Naive B cell (primary cell): ENCODE results near the gene TYMS. TPM values are rescaled to one million over a fixed set of nuclear protein-coding genes. Genes with fewer than 3 reads are reported as not detected.
A peak's percentile ranks its signal among the peaks of the same experiment; 100 is the strongest.

ENCODE experiments used
- ATAC-seq, 2 donors: fragments of 150-1000 bp; cut with Tn5 transposase; 2 replicates each; pipeline ENCODE4 v1.10.0; 2021; ENCODE audit warnings: low read depth in 2 of 2, mild to moderate bottlenecking in 2 of 2, moderate library complexity in 2 of 2
- DNase-seq: peaks from one replicate; pipeline ENCODE4 v3.0.0; 2022
- H3K27ac Mint-ChIP-seq, 6 donors: one replicate each; pipeline ENCODE4 v1.8.0; 2020 to 2022; ENCODE audit warnings: mild to moderate bottlenecking in 6 of 6, mixed read lengths in 6 of 6, moderate library complexity in 5 of 6, inconsistent platforms in 2 of 6
- H3K27me3 Mint-ChIP-seq, 3 donors: one replicate each; pipeline ENCODE4 v1.8.0; 2021 to 2022; ENCODE audit warnings: mixed read lengths in 3 of 3, mild to moderate bottlenecking in 1 of 3
- H3K36me3 Mint-ChIP-seq, 2 donors: one replicate each; pipeline ENCODE4 v1.8.0; 2020 to 2022; ENCODE audit warnings: mixed read lengths in 2 of 2, inconsistent platforms in 1 of 2, mild to moderate bottlenecking in 1 of 2
- H3K4me1 Mint-ChIP-seq, 3 donors: one replicate each; pipeline ENCODE4 v1.8.0; 2020 to 2022; ENCODE audit warnings: mixed read lengths in 3 of 3, inconsistent platforms in 1 of 3, mild to moderate bottlenecking in 1 of 3, moderate library complexity in 1 of 3
- H3K4me3 Mint-ChIP-seq, 8 donors: one replicate each; pipeline ENCODE4 v1.8.0; 2020 to 2022; ENCODE audit warnings: mild to moderate bottlenecking in 8 of 8, mixed read lengths in 8 of 8, moderate library complexity in 8 of 8, inconsistent platforms in 2 of 8
- H3K9me3 Mint-ChIP-seq, 7 donors: one replicate each; pipeline ENCODE4 v1.8.0; 2020 to 2022; ENCODE audit warnings: mixed read lengths in 7 of 7, mild to moderate bottlenecking in 5 of 7, inconsistent platforms in 2 of 7, moderate library complexity in 1 of 7
- polyA plus RNA-seq, 6 donors: library from polyadenylated mRNA; unstranded; fragments of 300-500 nt; fragmentation: Illumina TruSeq; gene quantifications; one replicate each; pipeline ENCODE4 v1.2.3, GENCODE V29; 2021; ENCODE audit warnings: low read depth in 6 of 6

The TYMS gene
- polyA plus RNA-seq, 6 donors from 2014 or later: 1.0 TPM; not detected in 5

DNA sequence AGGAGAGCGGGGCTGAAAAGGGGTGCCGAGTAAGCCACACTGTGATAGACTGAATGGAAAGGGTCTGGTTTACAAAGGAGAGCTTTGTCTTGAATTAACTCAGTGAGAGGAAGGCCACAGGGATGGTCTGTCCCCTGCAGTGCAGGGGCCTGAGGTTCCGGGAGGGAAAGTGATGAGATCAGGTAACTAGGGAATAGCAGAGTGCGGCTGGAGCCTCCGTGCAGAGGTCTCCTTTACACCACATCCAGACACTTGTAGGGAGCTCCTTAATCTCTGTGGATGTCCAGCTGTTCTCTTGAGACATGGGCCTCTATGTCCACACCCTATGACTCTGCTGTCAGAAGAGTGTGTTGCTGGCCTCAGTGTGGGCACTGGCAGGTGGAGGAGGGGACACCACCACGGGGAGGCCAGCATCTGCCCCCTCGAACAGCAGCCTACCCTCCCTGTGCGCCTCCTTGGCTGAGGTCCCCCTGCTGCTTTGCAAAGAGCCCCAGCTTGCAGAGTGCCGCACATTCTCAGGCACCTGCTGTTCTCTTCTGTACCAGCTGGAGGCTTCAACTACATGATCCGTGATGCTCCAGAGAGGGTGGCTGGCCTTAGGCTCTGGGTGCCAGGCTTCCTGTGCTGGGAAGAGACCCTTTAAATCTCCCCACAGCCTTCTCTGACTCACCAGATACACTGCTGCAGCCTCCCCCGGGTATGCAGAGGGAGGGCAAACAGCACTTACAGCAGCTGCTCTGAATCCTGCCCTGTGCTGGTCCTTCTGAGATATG is 29.1 kb downstream of the TYMS start:
- Mint-ChIP-seq H3K4me3 (no peak overlapping the region), H3K9me3 (no peaks in the 10 kb centered on the region), H3K36me3 (no peaks in the 10 kb centered on the region), H3K27ac (no peak overlapping the region), H3K4me1 (no peaks in the 10 kb centered on the region), H3K27me3 (no peaks in the 10 kb centered on the region)
- no peak for ATAC-seq
- no peak for DNase-seq

DNA sequence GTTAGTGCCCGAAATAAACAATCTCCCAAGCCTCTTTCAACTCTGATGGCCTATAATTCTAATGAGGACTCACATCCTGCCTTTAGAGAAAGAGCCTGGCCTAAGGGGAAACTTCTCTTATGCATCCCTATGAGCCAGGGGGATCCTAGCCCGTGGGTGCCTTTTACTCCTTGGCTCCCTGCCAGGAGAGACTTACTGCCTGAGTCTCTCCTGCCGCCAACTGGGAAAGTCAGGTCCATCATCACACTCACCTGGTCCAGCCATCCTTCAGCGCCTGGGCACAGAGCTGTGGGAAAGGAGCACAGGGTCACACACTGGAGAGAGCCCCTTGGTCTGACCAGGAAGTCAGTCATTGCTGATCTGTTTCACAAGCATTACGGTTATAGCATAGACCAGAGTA is 30.9 kb downstream of the TYMS start:
- Mint-ChIP-seq H3K27ac (no peak overlapping the region), H3K27me3 (no peaks in the 10 kb centered on the region), H3K9me3 (no peaks in the 10 kb centered on the region), H3K36me3 (no peaks in the 10 kb centered on the region), H3K4me3 (no peak overlapping the region), H3K4me1 (no peaks in the 10 kb centered on the region)
- no peak for DNase-seq
- ATAC-seq: no peak

- no peak for ATAC-seq
- no peaks in the 10 kb centered on the region for H3K9me3 Mint-ChIP-seq
Measured at GRCh38 chr18:692824-693223, 35.4 kb downstream of the TYMS start.

DNA sequence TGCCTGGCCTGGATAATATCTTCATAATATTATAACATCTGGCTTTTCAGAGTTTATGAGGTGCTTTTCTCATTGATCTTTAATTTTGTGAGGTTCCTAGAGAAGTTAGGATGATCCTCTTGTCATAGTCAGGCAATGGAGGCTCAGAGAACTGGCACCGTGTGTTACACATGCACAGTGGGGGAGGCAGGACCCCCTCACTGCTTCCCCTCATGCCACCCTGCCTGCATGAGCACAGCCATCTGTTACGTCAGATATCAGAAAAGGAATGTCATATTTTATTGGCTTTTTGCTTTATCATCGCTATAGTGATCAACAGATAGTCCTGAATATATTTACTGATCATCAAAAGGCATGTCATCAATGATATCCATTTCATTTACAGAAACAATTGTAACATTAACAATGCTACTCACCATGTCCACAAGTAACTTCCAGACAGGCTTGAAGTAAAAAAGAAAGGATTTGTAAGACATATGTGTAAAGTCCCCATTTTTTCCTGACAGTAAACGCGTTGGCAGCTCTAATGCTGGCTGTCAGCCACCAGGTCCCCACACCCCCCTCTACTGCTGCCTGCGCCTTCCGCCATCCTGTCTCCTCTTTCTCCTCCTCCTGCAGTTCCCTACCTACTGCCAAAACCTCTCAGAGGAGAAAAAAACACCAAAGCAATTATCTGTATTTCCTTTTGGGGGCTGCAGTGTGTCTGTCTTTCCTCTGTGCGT is 36.2 kb downstream of the TYMS start:
- ATAC-seq: no peak
- Mint-ChIP-seq H3K27ac (no peak overlapping the region), H3K4me3 (no peak overlapping the region), H3K9me3 (no peaks in the 10 kb centered on the region), H3K4me1 (no peaks in the 10 kb centered on the region), H3K27me3 (no peaks in the 10 kb centered on the region), H3K36me3 (no peaks in the 10 kb centered on the region)
- no peak for DNase-seq

More at GRCh38 chr18:692824-693223, 35.4 kb downstream of the TYMS start:
- Mint-ChIP-seq H3K27ac (no peak overlapping the region), H3K36me3 (no peaks in the 10 kb centered on the region), H3K4me1 (no peaks in the 10 kb centered on the region), H3K4me3 (no peak overlapping the region), H3K27me3 (no peaks in the 10 kb centered on the region)
- no peak for DNase-seq

DNA sequence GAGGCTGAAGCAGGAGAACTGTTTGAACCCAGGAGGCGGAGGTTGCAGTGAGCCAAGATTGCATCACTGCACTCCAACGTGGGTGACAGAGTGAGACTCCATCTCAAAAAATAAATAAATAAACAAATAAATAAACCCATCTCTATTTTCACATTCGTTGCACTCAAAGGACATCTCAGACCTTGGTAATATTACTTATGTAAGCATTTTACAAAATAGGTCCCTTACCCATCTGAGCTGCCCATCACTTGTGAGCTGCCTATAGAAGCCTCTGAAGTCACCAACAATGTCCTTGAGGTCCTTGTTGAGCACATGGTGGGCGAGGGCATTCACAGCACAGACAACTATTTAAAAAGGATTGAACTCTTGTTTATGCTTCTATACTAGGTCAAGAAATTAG is 39.6 kb downstream of the TYMS start:
- no peak for ATAC-seq
- DNase-seq: no peak
- no peaks in the 10 kb centered on the region for H3K36me3 Mint-ChIP-seq
- H3K27me3 Mint-ChIP-seq: no peaks in the 10 kb centered on the region
- no peaks in the 10 kb centered on the region for H3K4me1 Mint-ChIP-seq
- no peak overlapping the region for H3K4me3 Mint-ChIP-seq
- H3K27ac Mint-ChIP-seq: no peak overlapping the region
- H3K9me3 Mint-ChIP-seq: no peaks in the 10 kb centered on the region

DNA sequence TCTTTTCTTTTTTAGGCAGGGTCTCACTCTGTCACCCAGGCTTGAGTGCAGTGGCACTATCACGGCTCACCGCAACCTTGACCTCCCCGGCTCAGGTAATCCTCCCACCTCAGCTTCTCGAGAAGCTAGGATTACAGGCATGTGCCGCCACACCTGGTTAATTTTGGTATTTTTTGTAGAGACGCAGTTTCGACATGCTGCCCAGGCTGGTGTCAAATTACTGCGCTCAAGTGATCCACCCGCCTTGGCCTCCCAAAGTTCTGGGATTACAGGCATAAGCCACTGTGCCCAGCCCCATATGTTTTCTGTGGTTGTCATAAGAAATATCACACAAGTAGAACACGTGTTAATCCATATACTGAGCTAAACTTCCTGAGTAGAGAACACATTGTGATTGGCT is 40.3 kb downstream of the TYMS start:
- H3K27me3 Mint-ChIP-seq: no peaks in the 10 kb centered on the region
- no peaks in the 10 kb centered on the region for H3K36me3 Mint-ChIP-seq
- ATAC-seq (no peak), DNase-seq (no peak)
- H3K4me3 Mint-ChIP-seq: no peak overlapping the region
- no peaks in the 10 kb centered on the region for H3K9me3 Mint-ChIP-seq
- no peaks in the 10 kb centered on the region for H3K4me1 Mint-ChIP-seq
- no peak overlapping the region for H3K27ac Mint-ChIP-seq

- no peak overlapping the region for H3K4me3 Mint-ChIP-seq
- no peak overlapping the region for H3K27ac Mint-ChIP-seq
- H3K9me3 Mint-ChIP-seq: no peaks in the 10 kb centered on the region
- peaks cover 1 to 3% (median 2%) of the 10 kb centered on the region in 3 donors for H3K27me3 Mint-ChIP-seq
- H3K4me1 Mint-ChIP-seq: peaks cover 0 to under 1% (median 0%) of the 10 kb centered on the region in 3 donors
- DNase-seq (no peak), ATAC-seq (no peak)
- H3K36me3 Mint-ChIP-seq: peaks cover 0 to 3% of the 10 kb centered on the region in 2 donors
Measured at GRCh38 chr18:703213-703967, 45.9 kb downstream of the TYMS start.

- peaks cover 0 to 13% of the 10 kb centered on the region in 2 donors for H3K36me3 Mint-ChIP-seq
- ATAC-seq (no peak), DNase-seq (no peak)
- H3K9me3 Mint-ChIP-seq: peaks cover 0 to 1% (median 0%) of the 10 kb centered on the region in 7 donors
- peaks cover 4 to 8% (median 6%) of the 10 kb centered on the region in 3 donors for H3K4me1 Mint-ChIP-seq
- H3K27ac Mint-ChIP-seq: peak overlapping the region in 1 of 6 donors; percentile 27
- no peak overlapping the region for H3K4me3 Mint-ChIP-seq
- peaks cover 17 to 20% (median 17%) of the 10 kb centered on the region in 3 donors for H3K27me3 Mint-ChIP-seq
Measured at GRCh38 chr18:706405-706804, 49.0 kb downstream of the TYMS start.

GRCh38 chr18:708096-708495 is 50.6 kb downstream of the TYMS start:
- H3K9me3 Mint-ChIP-seq: peaks cover 0 to 1% (median 0%) of the 10 kb centered on the region in 7 donors
- peak overlapping the region in 1 of 6 donors; percentile 73 for H3K27ac Mint-ChIP-seq
- DNase-seq (no peak), ATAC-seq (no peak)
- peaks cover 17 to 24% (median 20%) of the 10 kb centered on the region in 3 donors for H3K27me3 Mint-ChIP-seq
- H3K4me1 Mint-ChIP-seq: peaks cover 10 to 12% (median 12%) of the 10 kb centered on the region in 3 donors
- H3K36me3 Mint-ChIP-seq: peaks cover 0 to 13% of the 10 kb centered on the region in 2 donors
- no peak overlapping the region for H3K4me3 Mint-ChIP-seq

DNA sequence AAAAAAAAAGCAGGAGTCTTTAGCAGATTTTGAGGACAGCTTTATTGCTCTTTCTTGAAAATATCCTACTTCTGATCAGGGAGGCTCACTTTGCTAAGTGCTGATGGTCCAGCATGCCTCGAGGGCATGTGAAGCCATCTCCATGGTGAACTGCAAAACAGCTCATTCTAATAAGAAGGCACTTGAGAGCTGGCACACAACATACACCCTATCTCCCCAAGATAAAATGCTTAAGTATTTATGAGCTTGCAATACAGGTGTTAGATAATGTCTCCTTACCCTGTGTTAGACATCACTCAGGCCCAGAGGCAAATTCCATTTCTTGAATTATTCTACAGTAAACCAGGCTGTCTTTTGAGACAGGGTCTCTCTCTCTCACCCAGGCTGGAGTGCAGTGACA is 52.3 kb downstream of the TYMS start:
- DNase-seq: no peak
- H3K9me3 Mint-ChIP-seq: peaks cover 0 to 7% (median 0%) of the 10 kb centered on the region in 7 donors
- H3K36me3 Mint-ChIP-seq: peaks cover 0 to 13% of the 10 kb centered on the region in 2 donors
- no peak overlapping the region for H3K4me3 Mint-ChIP-seq
- peaks cover 17 to 24% (median 20%) of the 10 kb centered on the region in 3 donors for H3K27me3 Mint-ChIP-seq
- no peak for ATAC-seq
- H3K4me1 Mint-ChIP-seq: peaks cover 10 to 12% (median 12%) of the 10 kb centered on the region in 3 donors
- no peak overlapping the region for H3K27ac Mint-ChIP-seq

DNA sequence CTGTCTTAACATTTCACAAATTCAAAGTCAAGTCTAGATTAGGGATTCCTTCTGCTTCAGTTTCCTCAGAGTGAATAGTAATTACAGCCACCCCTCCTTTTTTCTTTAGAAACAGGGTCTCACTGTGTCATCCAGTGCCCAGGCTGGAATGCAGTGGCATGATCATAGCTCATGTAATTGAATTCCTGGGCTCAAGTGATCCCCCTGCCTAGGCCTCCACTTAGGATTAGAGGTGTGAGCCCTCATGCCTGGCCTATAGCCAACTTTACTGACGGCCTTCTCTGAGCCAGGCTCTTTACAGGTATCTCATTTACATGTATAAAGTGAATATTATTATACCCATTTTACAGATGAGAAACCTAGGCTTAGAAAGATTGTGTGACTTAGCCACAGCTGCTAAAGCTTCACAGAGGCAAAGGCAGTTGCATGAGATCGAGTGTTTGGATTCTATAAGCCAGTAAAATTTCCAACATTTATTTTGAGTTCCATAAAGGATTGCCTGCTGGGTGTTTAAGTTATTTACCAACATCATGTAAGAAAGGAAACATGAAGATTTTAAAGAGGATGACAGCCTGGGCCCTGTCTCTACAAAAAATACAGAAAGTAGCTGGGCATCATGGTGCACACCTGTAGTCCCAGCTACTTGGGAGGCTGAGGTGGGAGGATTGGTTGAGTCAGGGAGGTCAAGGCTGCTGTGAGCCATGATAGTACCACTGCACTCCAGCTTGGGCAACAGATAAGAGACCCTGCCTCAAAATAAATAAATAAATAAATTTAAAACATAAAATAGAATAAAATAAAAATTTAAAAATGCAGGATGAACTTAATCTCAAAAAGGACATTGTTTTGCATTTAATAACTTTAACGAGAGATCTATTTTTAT is 53.2 kb downstream of the TYMS start:
- peaks cover 17 to 24% (median 20%) of the 10 kb centered on the region in 3 donors for H3K27me3 Mint-ChIP-seq
- DNase-seq (no peak), ATAC-seq (no peak)
- H3K4me3 Mint-ChIP-seq: peak overlapping the region in 5 of 8 donors; percentile 69 to 92 (median 84)
- peak overlapping the region in 4 of 6 donors; percentile 24 to 78 (median 41) for H3K27ac Mint-ChIP-seq
- peaks cover 0 to 7% (median 0%) of the 10 kb centered on the region in 7 donors for H3K9me3 Mint-ChIP-seq
- peaks cover 0 to 13% of the 10 kb centered on the region in 2 donors for H3K36me3 Mint-ChIP-seq
- H3K4me1 Mint-ChIP-seq: peaks cover 10 to 12% (median 12%) of the 10 kb centered on the region in 3 donors

- H3K9me3 Mint-ChIP-seq: peaks cover 0 to 7% (median 0%) of the 10 kb centered on the region in 7 donors
- DNase-seq (no peak), ATAC-seq (no peak)
- peaks cover 17 to 24% (median 20%) of the 10 kb centered on the region in 3 donors for H3K27me3 Mint-ChIP-seq
- peaks cover 10 to 12% (median 12%) of the 10 kb centered on the region in 3 donors for H3K4me1 Mint-ChIP-seq
- peak overlapping the region; percentile 69 to 92 (median 86) for H3K4me3 Mint-ChIP-seq
- H3K27ac Mint-ChIP-seq: peak overlapping the region in 5 of 6 donors; percentile 30 to 93 (median 85)
- H3K36me3 Mint-ChIP-seq: peaks cover 0 to 13% of the 10 kb centered on the region in 2 donors
Measured at GRCh38 chr18:711310-711656, 53.8 kb downstream of the TYMS start.
